GM19035 (cell line): ENCODE results near the gene PDSS2.
"Not testable (repeated sequence)": the region's sequence is repeated elsewhere in the genome, so short reads cannot be mapped to it uniquely, and the experiment has no call there.

Experiments
- ATAC-seq: cut with Tn5 transposase; IDR thresholded peaks from one replicate; pipeline ENCODE4 v1.9.1; 2021; ENCODE audit not compliant: unreplicated experiment

The PDSS2 gene

GRCh38 chr6:107280001-107280400 is 179.4 kb downstream of the PDSS2 start:
- ATAC-seq, result not testable (repeated sequence)

GRCh38 chr6:107275330-107275865 is 184.0 kb downstream of the PDSS2 start:
- ATAC-seq, result no peak

- no peak for ATAC-seq
Measured at GRCh38 chr6:107274288-107274687, 185.1 kb downstream of the PDSS2 start.

GRCh38 chr6:107272246-107272645 is 187.1 kb downstream of the PDSS2 start:
- ATAC-seq, result no peak

- no peak for ATAC-seq
Measured at GRCh38 chr6:107271208-107271790, 188.1 kb downstream of the PDSS2 start.

- ATAC-seq, result no peak
Measured at GRCh38 chr6:107267634-107268033, 191.7 kb downstream of the PDSS2 start.

- ATAC-seq, result no peak
Measured at GRCh38 chr6:107267006-107267405, 192.4 kb downstream of the PDSS2 start.

GRCh38 chr6:107266563-107266962 is 192.8 kb downstream of the PDSS2 start:
- ATAC-seq, result no peak

- no peak for ATAC-seq
Measured at GRCh38 chr6:107264357-107264840, 195.0 kb downstream of the PDSS2 start.

- no peak for ATAC-seq
Measured at GRCh38 chr6:107259951-107260350, 199.4 kb downstream of the PDSS2 start.

- no peak for ATAC-seq
Measured at GRCh38 chr6:107248147-107248546, 211.2 kb downstream of the PDSS2 start.

GRCh38 chr6:107246972-107247615 is 212.3 kb downstream of the PDSS2 start:
- ATAC-seq, result no peak

- no peak for ATAC-seq
Measured at GRCh38 chr6:107246249-107246971, 213.0 kb downstream of the PDSS2 start.

- ATAC-seq, result no peak
Measured at GRCh38 chr6:107244742-107245480, 214.5 kb downstream of the PDSS2 start.

GRCh38 chr6:107244082-107244741 is 215.2 kb downstream of the PDSS2 start:
- no peak for ATAC-seq

GRCh38 chr6:107243471-107243870 is 215.9 kb downstream of the PDSS2 start:
- no peak for ATAC-seq

GRCh38 chr6:107237992-107238660 is 221.2 kb downstream of the PDSS2 start:
- ATAC-seq, result no peak

GRCh38 chr6:107235511-107235910 is 223.9 kb downstream of the PDSS2 start:
- no peak for ATAC-seq

- no peak for ATAC-seq
Measured at GRCh38 chr6:107235007-107235406, 224.4 kb downstream of the PDSS2 start.

GRCh38 chr6:107231243-107231642 is 228.1 kb downstream of the PDSS2 start:
- ATAC-seq, result no peak
